B cell (primary cell): ENCODE measurements around the gene GABRR1. TPM values are rescaled to one million over a fixed set of nuclear protein-coding genes. Genes with fewer than 3 reads are reported as not detected.

Experiments used
- ATAC-seq: fragments of 200-7000 bp; cut with Tn5 transposase; one replicate; pipeline ENCODE4 v1.10.0; 2021; ENCODE audit warnings: low read depth, mild to moderate bottlenecking, moderate number of reproducible peaks, moderate library complexity
- CTCF ChIA-PET: fragments of 350-600 bp; sonication (Branson Sonifier 250); formaldehyde crosslinking; loops from one replicate; lab custom pipeline; 2021; ENCODE audit warnings: antibody characterized with exemption, inconsistent platforms; lab: Charles Lee
- POLR2A ChIA-PET: fragments of 350-600 bp; sonication (Branson Sonifier 250); formaldehyde crosslinking; loops from one replicate; lab custom pipeline; 2021; ENCODE audit warnings: antibody characterized with exemption; lab: Charles Lee
- DNase-seq: peaks from one replicate; pipeline ENCODE4 v3.0.0; 2013
- H2AFZ ChIP-seq: 2 replicates; pipeline ENCODE4 v1.6.1; 2012; ENCODE audit warnings: mild to moderate bottlenecking, low read depth, low read length; ENCODE audit not compliant: insufficient read depth, poor library complexity, severe bottlenecking
- H3K27ac ChIP-seq, 2 donors: 1 replicate in 1 of 2; 2 replicates in 1 of 2; pipeline ENCODE4 v1.5.1; 2012 to 2013; ENCODE audit warnings: low read length in 2 of 2, mild to moderate bottlenecking in 2 of 2, moderate library complexity in 1 of 2
- H3K27me3 ChIP-seq, 4 experiments: fragments of 200-600 bp in 1 of 4; sonication (generic) in 1 of 4; replicated peaks in 1 of 4; 1 replicate in 2 of 4; 2 replicates in 2 of 4; pipeline versions ENCODE4 v1.6.1 to v1.7.0; 2013 to 2016; ENCODE audit warnings: low read length in 3 of 4, mild to moderate bottlenecking in 2 of 4, mixed read lengths in 1 of 4, moderate library complexity in 1 of 4; ENCODE audit not compliant: insufficient read depth in 4 of 4, control insufficient read depth in 3 of 4; ENCODE audit errors: control extremely low read depth in 1 of 4
- H3K36me3 ChIP-seq, 2 experiments: replicated peaks in 1 of 2; 1 replicate in 1 of 2; 2 replicates in 1 of 2; pipeline versions ENCODE4 v1.6.1 to v1.7.1; 2013; ENCODE audit warnings: low read length in 1 of 2; ENCODE audit not compliant: insufficient read depth in 2 of 2, control insufficient read depth in 1 of 2; ENCODE audit errors: control extremely low read depth in 1 of 2, extremely low read depth in 1 of 2
- H3K4me1 ChIP-seq, 2 donors: fragments of 200-600 bp in 1 of 2; sonication (generic) in 1 of 2; 1 replicate in 1 of 2; 2 replicates in 1 of 2; pipeline versions ENCODE4 v1.5.1 to v1.6.1; 2013 to 2017; ENCODE audit warnings: low read length in 2 of 2; ENCODE audit not compliant: control insufficient read depth in 2 of 2, insufficient read depth in 2 of 2
- H3K4me2 ChIP-seq: replicated peaks from 2 replicates; pipeline ENCODE3; 2012; ENCODE audit warnings: mild to moderate bottlenecking, low read depth, low read length; ENCODE audit not compliant: poor library complexity, severe bottlenecking
- H3K4me3 ChIP-seq, 5 experiments: fragments of 200-600 bp in 1 of 5; sonication (generic) in 1 of 5; 1 replicate in 3 of 5; 2 replicates in 2 of 5; pipeline versions ENCODE4 v1.5.1 to v1.7.0; 2011 to 2016; ENCODE audit warnings: low read length in 4 of 5, mild to moderate bottlenecking in 4 of 5, low read depth in 2 of 5, control low read depth in 1 of 5, moderate library complexity in 1 of 5; ENCODE audit not compliant: insufficient read depth in 1 of 5; ENCODE audit errors: control extremely low read depth in 1 of 5, extremely low read depth in 1 of 5
- H3K79me2 ChIP-seq: fragments of 200-600 bp; sonication (generic); one replicate; pipeline ENCODE4 v1.6.0; 2016; ENCODE audit warnings: low read length; ENCODE audit not compliant: control insufficient read depth, insufficient read depth
- H3K9ac ChIP-seq: fragments of 200-600 bp; sonication (generic); 2 replicates; pipeline ENCODE4 v1.6.1; 2017; ENCODE audit warnings: mild to moderate bottlenecking, low read length, moderate library complexity
- H3K9me3 ChIP-seq, 3 donors: one replicate each; pipeline versions ENCODE4 v1.6.1 to v1.7.1; 2013; ENCODE audit warnings: low read length in 2 of 3; ENCODE audit not compliant: control insufficient read depth in 2 of 3, insufficient read depth in 1 of 3; ENCODE audit errors: control extremely low read depth in 1 of 3
- H4K20me1 ChIP-seq: 2 replicates; pipeline ENCODE4 v1.6.0; 2012; ENCODE audit warnings: mild to moderate bottlenecking, low read length; ENCODE audit not compliant: insufficient read depth, control insufficient read depth, poor library complexity, severe bottlenecking
- H3K27ac Mint-ChIP-seq: one replicate; pipeline ENCODE4 v1.8.0; 2021; ENCODE audit warnings: mixed read lengths
- H3K27me3 Mint-ChIP-seq: one replicate; pipeline ENCODE4 v1.8.0; 2021; ENCODE audit warnings: mixed read lengths
- H3K4me1 Mint-ChIP-seq: one replicate; pipeline ENCODE4 v1.8.0; 2021; ENCODE audit warnings: mixed read lengths
- H3K4me3 Mint-ChIP-seq: one replicate; pipeline ENCODE4 v1.8.0; 2021; ENCODE audit warnings: mixed read lengths
- H3K9me3 Mint-ChIP-seq: one replicate; pipeline ENCODE4 v1.8.0; 2022; ENCODE audit warnings: mixed read lengths; ENCODE audit not compliant: insufficient read depth
- CTCF ChIP-seq: fragments of 200-600 bp; IDR thresholded peaks from one replicate; pipeline ENCODE4 v1.8.0; 2022; ENCODE audit warnings: antibody characterized with exemption, mild to moderate bottlenecking
- EZH2 ChIP-seq: IDR thresholded peaks from 2 replicates; pipeline ENCODE4 v1.6.1; 2012; ENCODE audit warnings: borderline replicate concordance, low read depth, mild to moderate bottlenecking, moderate library complexity, low read length; ENCODE audit not compliant: insufficient read depth, poor library complexity, severe bottlenecking
- WGBS: methylation state at CpG from one replicate; pipeline ENCODE4 v1.1.5; 2013; ENCODE audit warnings: missing lambda C conversion rate; ENCODE audit not compliant: insufficient coverage; 5-methylcytosine and 5-hydroxymethylcytosine counted together
- intact Hi-C: fragments of 100-400 bp; cut with micrococcal nuclease; formaldehyde crosslinking; loops from one replicate; pipeline ENCODE4 v1.10.0; 2022
- polyA plus RNA-seq: library from polyadenylated mRNA; depleted of rRNA; stranded (reverse); fragments of >200 nt; gene quantifications from 2 replicates; pipeline ENCODE4 v1.2.3, GENCODE V29; 2012
- total RNA-seq, 2 donors: library from RNA; stranded (reverse); fragments of 120-200 nt in 1 of 2; gene quantifications; 1 replicate in 1 of 2; 2 replicates in 1 of 2; pipeline versions ENCODE4 v1.2.3 to v1.2.4, GENCODE V29; 2013 to 2022

The GABRR1 gene
- total and polyA plus RNA-seq, 2 donors (not counting 1 experiment from before 2014, with no cell fraction given), result not detected

GRCh38 chr6:89212472-89212871 lies 4.7 kb downstream of the GABRR1 start:
- no peaks in the 10 kb centered on the region for H3K4me1 Mint-ChIP-seq
- intact Hi-C loops, result no loop called here
- Histone ChIP-seq H3K27me3 (peaks cover 0 to 6% (median under 1%) of the 10 kb centered on the region in 4 experiments), H3K9ac (no peak overlapping the region), H4K20me1 (no peaks in the 10 kb centered on the region), H3K4me3 (no peak overlapping the region), H3K4me1 (no peaks in the 10 kb centered on the region), H3K4me2 (no peak overlapping the region), H2AFZ (no peak overlapping the region), H3K79me2 (no peaks in the 10 kb centered on the region), H3K27ac (no peak overlapping the region), H3K9me3 (peaks cover 0 to 2% (median 0%) of the 10 kb centered on the region in 3 donors), H3K36me3 (no peaks in the 10 kb centered on the region)
- no peaks in the 10 kb centered on the region for H3K9me3 Mint-ChIP-seq
- ChIA-PET POLR2A (no interaction called here), CTCF (no interaction called here)
- DNase-seq (no peak), ATAC-seq (no peak)
- no peak overlapping the region for H3K27ac Mint-ChIP-seq
- no peak for TF ChIP-seq CTCF
- no peak for TF ChIP-seq EZH2
- H3K27me3 Mint-ChIP-seq, result peaks cover 36% of the 10 kb centered on the region
- 54% methylated on average over 2 of the region's 5 CpGs for WGBS
- no peak overlapping the region for H3K4me3 Mint-ChIP-seq

GRCh38 chr6:89209457-89209856 lies 7.7 kb downstream of the GABRR1 start:
- 100% methylated on average over 4 of the region's 6 CpGs for WGBS
- no peak overlapping the region for H3K9ac ChIP-seq

More at GRCh38 chr6:89209457-89209856, 7.7 kb downstream of the GABRR1 start:
- Mint-ChIP-seq H3K9me3 (no peaks in the 10 kb centered on the region), H3K4me3 (no peak overlapping the region), H3K27me3 (peaks cover 21% of the 10 kb centered on the region), H3K27ac (no peak overlapping the region), H3K4me1 (no peaks in the 10 kb centered on the region)
- Histone ChIP-seq H4K20me1 (no peaks in the 10 kb centered on the region), H3K36me3 (no peaks in the 10 kb centered on the region), H3K4me2 (no peak overlapping the region), H3K9me3 (peaks cover 0 to 2% (median 0%) of the 10 kb centered on the region in 3 donors), H3K4me1 (no peaks in the 10 kb centered on the region), H3K27ac (no peak overlapping the region), H3K4me3 (no peak overlapping the region), H3K27me3 (peaks cover 0 to 6% (median 0%) of the 10 kb centered on the region in 4 experiments), H3K79me2 (no peaks in the 10 kb centered on the region), H2AFZ (no peak overlapping the region)
- POLR2A ChIA-PET, result no interaction called here
- ATAC-seq, result no peak
- TF ChIP-seq EZH2 (no peak), CTCF (no peak)
- CTCF ChIA-PET, result interaction anchor here (0.7 kb wide), 1 partner anchor 255 kb away, joined by 6 read pairs; no protein-coding TSS in a partner anchor
- intact Hi-C loops, result no loop called here
- DNase-seq, result no peak
